ENCODE data around the gene OR6C4. TPM values are rescaled to one million over a fixed set of nuclear protein-coding genes. Genes with fewer than 3 reads are reported as not detected.

The OR6C4 gene
- total RNA-seq (2022; extraction: Qiagen RNA extraction; ENCODE audit: low read depth), result not detected in 5 replicates

DNA sequence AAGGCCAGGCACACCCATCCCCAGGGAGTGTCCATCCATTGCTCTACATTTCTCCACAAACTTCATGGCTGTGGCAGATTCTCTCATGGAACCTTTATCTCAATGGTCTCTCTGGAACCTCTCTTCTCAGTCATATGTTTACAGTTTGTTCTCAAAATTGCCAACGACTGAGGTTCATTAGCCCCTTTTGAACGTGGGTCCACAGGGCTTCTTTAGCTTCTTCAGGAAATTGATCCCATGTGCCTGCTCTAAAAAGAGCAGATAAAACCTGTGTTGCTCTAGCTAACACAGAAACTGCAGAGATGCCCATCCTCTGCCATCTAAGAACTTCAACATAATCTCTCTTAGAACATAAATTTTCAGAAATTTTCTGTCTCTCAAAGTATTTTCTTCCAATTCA lies at the start of gene OR6C4:
Gene OR6C4 (plus strand): TSS at position 301 of the 400 bp plus-strand sequence. CDS start 1,625 bp downstream, outside the sequence.

DNA sequence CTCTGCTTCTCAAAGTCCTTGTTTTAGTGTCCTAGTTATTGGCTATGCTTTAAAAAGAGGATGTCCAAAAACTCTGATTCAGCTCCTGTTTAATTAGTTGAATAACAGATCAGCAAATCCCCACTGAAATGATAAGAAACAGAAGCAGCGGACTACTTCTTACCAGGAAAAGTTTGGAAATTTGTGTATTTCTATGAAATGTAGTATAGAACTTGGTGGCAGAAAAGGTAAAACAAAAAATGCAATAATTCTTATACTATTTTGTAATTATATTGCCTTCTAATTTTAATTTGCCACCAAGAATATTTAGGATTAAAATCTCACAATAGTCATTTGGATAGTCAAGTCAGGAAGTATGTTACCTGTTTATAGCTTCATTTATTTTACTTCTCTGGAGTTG lies 22.8 kb downstream of the OR6C4 start, which contains the start of gene OR2AP1:
Gene OR2AP1 (plus strand): TSS at position 301 of the 400 bp plus-strand sequence. CDS start 1,947 bp downstream, outside the sequence.

Other genes with a start within 250 kb of the OR6C4 start
- not detected in 5 replicates for gene OR6C1, start 235.3 kb upstream of the OR6C4 start, total RNA-seq (2022; extraction: Qiagen RNA extraction; ENCODE audit: low read depth)
- gene OR6C3, start 218.9 kb upstream of the OR6C4 start, total RNA-seq (2022; extraction: Qiagen RNA extraction; ENCODE audit: low read depth), result not detected in 5 replicates
- gene OR6C75, start 186.6 kb upstream of the OR6C4 start, total RNA-seq (2022; extraction: Qiagen RNA extraction; ENCODE audit: low read depth), result not detected in 5 replicates
- gene OR6C65, start 149.1 kb upstream of the OR6C4 start, total RNA-seq (2022; extraction: Qiagen RNA extraction; ENCODE audit: low read depth), result not detected in 5 replicates
- gene OR6C76, start 123.3 kb upstream of the OR6C4 start, total RNA-seq (2022; extraction: Qiagen RNA extraction; ENCODE audit: low read depth), result not detected in 5 replicates
- gene OR6C2, start 105.5 kb upstream of the OR6C4 start, total RNA-seq (2022; extraction: Qiagen RNA extraction; ENCODE audit: low read depth), result not detected in 5 replicates
- gene OR6C70, start 79.5 kb upstream of the OR6C4 start, total RNA-seq (2022; extraction: Qiagen RNA extraction; ENCODE audit: low read depth), result not detected in 5 replicates
- not detected in 5 replicates for gene OR6C68, start 57.2 kb upstream of the OR6C4 start, total RNA-seq (2022; extraction: Qiagen RNA extraction; ENCODE audit: low read depth)
- not detected in 5 replicates for gene OR2AP1, start 22.9 kb downstream of the OR6C4 start, total RNA-seq (2022; extraction: Qiagen RNA extraction; ENCODE audit: low read depth)
- not detected in 5 replicates for gene OR10P1, start 87.3 kb downstream of the OR6C4 start, total RNA-seq (2022; extraction: Qiagen RNA extraction; ENCODE audit: low read depth)
- 0.88 to 2.2 TPM (median 1.7 TPM) in 5 replicates for gene ITGA7, start 158.3 kb downstream of the OR6C4 start, total RNA-seq (2022; extraction: Qiagen RNA extraction; ENCODE audit: low read depth)
- gene BLOC1S1, start 166.4 kb downstream of the OR6C4 start, total RNA-seq (2022; extraction: Qiagen RNA extraction; ENCODE audit: low read depth), result 115 to 152 TPM (median 141 TPM) in 5 replicates
- gene RDH5, start 170.8 kb downstream of the OR6C4 start, total RNA-seq (2022; extraction: Qiagen RNA extraction; ENCODE audit: low read depth), result 1.3 to 3.7 TPM (median 2.9 TPM) in 5 replicates
- gene CD63, start 179.4 kb downstream of the OR6C4 start, total RNA-seq (2022; extraction: Qiagen RNA extraction; ENCODE audit: low read depth), result 655 to 775 TPM (median 692 TPM) in 5 replicates
- 1.6 to 5.2 TPM (median 4.9 TPM) in 5 replicates for gene GDF11, start 193.5 kb downstream of the OR6C4 start, total RNA-seq (2022; extraction: Qiagen RNA extraction; ENCODE audit: low read depth)

All from A549 treated with ZK216348 at 1 μM for 4 hours (cell line).